Measurements from ENCODE around the gene COMMD4.

DNA sequence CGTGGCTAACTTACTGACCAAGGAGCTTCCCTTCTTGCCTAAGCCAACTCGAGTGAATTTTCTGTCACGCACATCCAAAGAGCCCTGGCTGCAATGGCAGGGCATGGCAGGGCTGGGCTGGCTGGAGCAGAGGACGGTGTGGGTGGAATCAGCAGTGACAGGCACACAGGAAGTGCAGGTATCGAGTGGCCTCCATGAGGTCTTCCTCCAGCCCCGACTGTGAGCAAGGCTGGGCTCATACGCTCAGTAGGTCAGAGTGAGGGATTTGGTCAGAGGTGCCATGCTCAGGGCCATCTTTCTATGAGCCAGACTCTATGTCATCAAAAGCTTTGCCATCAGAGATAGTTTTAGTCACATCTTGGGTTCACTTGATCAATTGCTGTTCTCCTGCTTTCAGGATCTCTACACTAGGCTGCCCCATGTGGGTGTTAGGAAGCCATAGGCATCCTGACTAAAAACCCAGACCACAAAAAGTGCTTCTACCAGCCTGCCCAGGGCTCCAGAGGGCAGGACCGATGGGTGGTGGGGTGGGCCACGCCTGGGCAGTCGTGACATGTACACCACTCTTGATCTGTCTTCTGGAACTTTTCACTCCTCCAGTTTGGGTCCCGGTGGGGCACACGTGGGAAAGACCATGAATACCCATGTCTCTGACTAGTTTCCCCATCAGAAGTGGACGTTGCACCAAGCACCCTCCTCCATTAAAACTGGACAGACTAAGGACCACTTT, 22.6 kb upstream of the COMMD4 start:
- no peak for TF ChIP-seq ELF4 (IDR thresholded peaks at IDR 0.05)
- no peak for TF ChIP-seq L3MBTL2 (conservative IDR thresholded peaks at IDR 0.05)
- TF ChIP-seq LEF1 (IDR thresholded peaks at IDR 0.05; ENCODE audit: borderline replicate concordance): no peak
- no peak for TF ChIP-seq HDGF (IDR thresholded peaks at IDR 0.05; ENCODE audit: borderline replicate concordance)
- no peak for TF ChIP-seq SUZ12 (IDR thresholded peaks at IDR 0.05)
- no peak for TF ChIP-seq FOXM1 (IDR thresholded peaks at IDR 0.05; ENCODE audit: borderline replicate concordance)
- TF ChIP-seq SP1 (IDR thresholded peaks at IDR 0.05): no peak
- no peak for TF ChIP-seq FOXA1 (IDR thresholded peaks at IDR 0.05)
- TF ChIP-seq TARDBP (IDR thresholded peaks at IDR 0.05): no peak
